HL-60 (cell line): ENCODE results near the gene AMN.

Experiments
- DNase-seq, 2 experiments: peaks; one replicate each; pipeline ENCODE4 v3.0.0-alpha.2; 2010 to 2020; ENCODE audit warnings: low read depth in 1 of 2, low spot score in 1 of 2
- H3K27ac ChIP-seq: fragments of 250-450 bp; sonication (Bioruptor Pico); replicated peaks from 2 replicates; pipeline ENCODE4 v1.5.1; 2020; ENCODE audit warnings: mild to moderate bottlenecking, moderate library complexity
- H3K27me3 ChIP-seq: fragments of 250-450 bp; sonication (Bioruptor Pico); 2 replicates; pipeline ENCODE4 v1.5.1; 2021; ENCODE audit warnings: mild to moderate bottlenecking, moderate library complexity; ENCODE audit not compliant: insufficient read depth, poor library complexity, severe bottlenecking
- H3K4me3 ChIP-seq: replicated peaks from 2 replicates; pipeline ENCODE4 v1.5.1; 2011; ENCODE audit warnings: mild to moderate bottlenecking, control low read depth, low read length; ENCODE audit not compliant: insufficient read depth
- CTCF ChIP-seq: IDR thresholded peaks from one replicate; pipeline ENCODE4 v1.5.1; 2011; ENCODE audit warnings: low read length, control low read depth, inconsistent platforms; ENCODE audit not compliant: insufficient read depth
- GABPA ChIP-seq: IDR thresholded peaks from 2 replicates; pipeline ENCODE4 v1.6.1; 2012; ENCODE audit warnings: low read depth
- POLR2AphosphoS5 ChIP-seq: IDR thresholded peaks from 2 replicates; pipeline ENCODE4 v1.6.1; 2012; ENCODE audit warnings: low read depth
- REST ChIP-seq: IDR thresholded peaks from 2 replicates; pipeline ENCODE4 v1.6.1; 2012; ENCODE audit warnings: low read depth; ENCODE audit not compliant: insufficient replicate concordance
- SPI1 ChIP-seq: IDR thresholded peaks from 2 replicates; pipeline ENCODE4 v1.6.1; 2012; ENCODE audit warnings: low read depth, mild to moderate bottlenecking, borderline replicate concordance

The AMN gene

GRCh38 chr14:102952276-102952675, 29.8 kb downstream of the AMN start:
- DNase-seq = no peak
- no peaks in the 10 kb centered on the region for H3K27me3 ChIP-seq
- H3K27ac ChIP-seq = no peak overlapping the region
- no peak overlapping the region for H3K4me3 ChIP-seq
- TF ChIP-seq REST = no peak
- TF ChIP-seq SPI1 = no peak
- no peak for TF ChIP-seq POLR2AphosphoS5
- TF ChIP-seq GABPA = no peak

GRCh38 chr14:102953100-102953499, 30.6 kb downstream of the AMN start:
- Histone ChIP-seq H3K27ac (no peak overlapping the region), H3K27me3 (no peaks in the 10 kb centered on the region), H3K4me3 (no peak overlapping the region)
- no peak for TF ChIP-seq CTCF
- TF ChIP-seq SPI1 = no peak
- no peak for TF ChIP-seq GABPA
- no peak for TF ChIP-seq REST
- no peak for TF ChIP-seq POLR2AphosphoS5
- no peak for DNase-seq

- TF ChIP-seq REST (no peak), SPI1 (no peak), CTCF (no peak), POLR2AphosphoS5 (no peak), GABPA (no peak)
- no peak overlapping the region for H3K4me3 ChIP-seq
- no peak overlapping the region for H3K27ac ChIP-seq
- no peaks in the 10 kb centered on the region for H3K27me3 ChIP-seq
- DNase-seq = no peak
These were observed 31.8 kb downstream of the AMN start for GRCh38 chr14:102954081-102954789.
